SH-SY5Y (cell line): ENCODE data around the gene CCDC63.

Source experiments
- GATA2 ChIP-seq: IDR thresholded peaks from 2 replicates; pipeline ENCODE4 v1.6.1; 2011; ENCODE audit warnings: mild to moderate bottlenecking, low read depth, low read length
- GATA3 ChIP-seq: IDR thresholded peaks from 2 replicates; pipeline ENCODE4 v1.6.1; 2011; ENCODE audit warnings: low read depth, mild to moderate bottlenecking, low read length, moderate library complexity

DNA sequence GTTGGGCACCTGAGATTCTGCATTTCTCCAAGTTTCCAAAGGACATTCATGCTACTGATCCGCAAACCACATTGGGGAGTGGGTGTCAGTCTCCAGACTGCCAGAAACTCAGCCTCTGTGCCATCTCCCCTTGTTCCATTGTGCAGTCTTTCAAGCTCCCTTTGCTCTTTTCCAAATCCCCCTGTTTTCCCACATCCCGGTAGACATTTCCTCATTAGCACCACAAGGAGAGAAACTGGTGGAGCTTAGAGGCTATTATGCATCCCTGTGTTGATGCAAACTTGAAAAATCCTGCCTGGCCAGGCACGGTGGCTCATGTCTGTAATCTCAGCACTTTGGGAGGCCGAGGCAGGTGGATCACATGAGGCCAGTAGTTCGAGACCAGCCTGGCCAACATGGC lies 10.7 kb downstream of the CCDC63 start:
- TF ChIP-seq GATA3, result no peak
- no peak for TF ChIP-seq GATA2
